ENCODE data around the gene COLEC12. TPM values are rescaled to one million over a fixed set of nuclear protein-coding genes. Genes with fewer than 3 reads are reported as not detected.

COLEC12 gene
- total RNA-seq, 1 donor from 2014 or later: not detected

DNA sequence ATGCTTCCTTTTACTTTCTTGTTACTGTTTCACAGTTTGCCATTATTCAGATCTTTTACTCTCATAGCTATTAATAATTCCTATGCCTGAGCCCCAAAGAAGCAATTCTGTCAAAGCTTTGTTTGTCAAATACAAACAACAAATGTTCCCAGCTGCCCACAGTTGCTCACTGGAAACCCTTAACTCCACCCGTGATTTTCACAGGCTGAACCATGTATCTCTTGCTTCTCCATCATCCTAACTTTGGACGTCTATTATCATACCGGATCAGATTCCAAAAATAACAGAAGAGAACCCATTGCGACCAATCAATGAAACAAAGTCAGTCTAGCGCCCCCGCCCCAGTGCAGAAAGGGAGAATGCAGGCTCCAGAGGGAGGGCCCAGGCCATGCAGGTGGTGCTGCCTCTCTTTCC, 24.2 kb downstream of the COLEC12 start:
- intact Hi-C loops (cut with micrococcal nuclease): loop anchor here (2.0 kb wide), 1 partner anchor 367 kb away; no protein-coding TSS in a partner anchor

DNA sequence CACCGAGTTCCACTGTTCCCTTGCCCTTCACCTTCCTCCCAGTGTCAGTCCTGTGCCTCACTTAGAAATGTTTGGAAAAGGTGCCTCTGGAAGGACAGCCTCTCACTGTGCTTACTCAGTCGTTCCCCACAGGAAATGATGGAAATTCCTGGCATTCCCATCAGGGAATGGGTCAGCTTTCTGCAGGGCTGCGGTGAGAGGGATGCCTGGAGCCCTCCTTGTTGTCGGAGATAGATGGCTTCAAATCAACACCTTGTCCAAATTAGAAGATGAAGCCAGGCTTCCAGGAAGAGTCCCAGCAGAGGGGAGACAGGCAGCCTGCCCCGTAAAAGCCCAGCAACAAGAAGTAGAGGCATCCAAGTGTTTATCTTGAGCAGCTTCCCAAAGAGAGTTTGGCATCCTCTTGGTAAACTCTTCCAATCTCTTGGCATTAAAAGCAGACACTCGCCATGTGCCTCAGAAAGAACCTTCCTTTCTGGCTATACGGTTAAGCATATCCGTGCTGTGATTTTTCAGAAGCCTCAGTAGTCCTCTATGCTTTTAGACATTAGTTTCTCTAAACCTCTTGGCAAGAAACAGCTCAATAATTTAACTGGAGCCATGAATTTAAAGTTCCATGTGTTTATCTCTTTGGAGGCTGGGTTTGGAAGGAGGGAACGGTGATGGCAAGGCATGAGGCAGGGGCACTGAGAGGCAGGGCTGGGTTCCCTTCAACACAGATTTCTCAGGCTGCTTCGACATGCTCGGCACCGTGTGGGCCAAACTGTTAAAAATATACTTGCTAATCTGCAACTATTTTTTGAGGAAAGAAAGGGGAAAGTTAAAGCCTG, 25.1 kb downstream of the COLEC12 start:
- intact Hi-C loops (cut with micrococcal nuclease): loop anchor here (2.0 kb wide), 1 partner anchor 367 kb away; no protein-coding TSS in a partner anchor

DNA sequence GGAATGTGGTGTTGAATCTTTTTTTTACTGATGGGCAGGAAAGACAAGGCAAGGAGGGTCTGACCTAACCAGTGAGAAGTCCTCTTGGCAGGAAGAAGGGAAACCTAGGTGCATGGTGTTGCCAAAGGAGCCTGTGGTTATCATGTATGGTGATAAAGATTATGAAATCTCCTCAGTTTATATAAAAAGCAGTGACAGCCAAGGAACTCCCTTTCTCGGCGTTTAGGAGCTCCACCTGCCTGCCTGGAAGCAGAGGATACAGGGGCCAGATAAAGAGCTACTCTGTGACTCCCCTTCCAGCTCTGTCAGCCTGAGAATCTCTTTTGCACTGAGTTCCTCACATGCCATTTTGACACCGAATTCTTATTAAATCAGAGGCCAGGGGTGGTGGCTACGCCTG, 26.1 kb downstream of the COLEC12 start:
- intact Hi-C loops (cut with micrococcal nuclease): no loop called here

- intact Hi-C loops (cut with micrococcal nuclease): no loop called here
These were observed 26.7 kb downstream of the COLEC12 start for GRCh38 chr18:473802-474201.

DNA sequence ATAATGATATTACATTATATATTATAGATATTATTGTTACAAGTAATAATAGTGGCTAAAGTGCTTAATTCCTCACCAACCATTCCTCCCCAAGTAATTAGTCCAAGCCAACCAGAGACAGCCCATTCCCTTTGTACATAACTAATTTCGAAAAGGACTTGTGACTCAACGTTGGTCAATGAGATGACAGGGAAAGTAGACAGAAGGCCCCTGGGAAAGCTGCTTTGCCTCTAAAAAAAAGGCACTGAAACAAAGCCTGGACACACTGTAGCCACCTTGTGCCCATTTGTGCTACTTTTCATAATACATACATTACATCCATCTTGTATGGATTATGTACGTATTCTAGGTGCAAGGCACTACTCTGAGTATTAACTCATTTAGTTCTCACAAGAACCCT, 28.8 kb downstream of the COLEC12 start:
- intact Hi-C loops (cut with micrococcal nuclease): no loop called here

DNA sequence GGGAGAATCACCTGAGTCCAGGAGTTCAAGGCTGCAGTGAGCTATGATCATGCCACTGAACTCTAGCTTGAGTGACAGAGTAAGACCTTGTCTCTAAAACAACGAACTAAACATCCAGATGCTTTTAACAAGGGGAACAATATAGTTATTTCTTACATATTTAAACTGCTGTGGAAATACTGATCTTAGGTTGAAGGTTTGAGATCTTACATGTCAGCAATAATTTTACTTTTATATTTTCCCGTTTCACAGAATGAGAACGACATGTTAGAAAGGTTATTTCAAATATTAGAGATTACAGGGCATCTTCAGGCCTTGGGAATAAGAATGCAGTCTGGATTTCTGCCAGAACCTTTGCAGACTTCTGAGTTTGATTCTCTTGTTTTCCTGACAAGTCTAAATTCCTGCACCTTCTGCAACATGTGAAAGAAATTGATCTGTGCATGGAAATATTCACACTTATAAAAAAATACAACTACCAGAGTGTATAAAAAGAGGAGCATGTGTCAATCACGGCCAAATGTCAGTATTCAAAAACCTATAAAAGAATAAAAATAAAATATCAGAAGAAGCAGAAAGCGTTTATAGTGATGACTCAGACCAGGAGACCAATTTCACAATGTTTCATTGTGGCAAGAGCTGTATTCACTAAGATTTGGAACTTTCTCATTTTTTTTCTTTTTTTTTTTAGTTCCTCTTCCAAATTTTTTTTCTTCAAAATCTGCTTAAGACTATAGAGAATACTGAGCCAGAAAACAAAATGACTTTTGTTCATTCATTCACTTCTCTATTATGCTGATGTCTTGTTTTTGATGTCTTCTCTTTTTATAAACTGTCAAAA, 29.6 kb downstream of the COLEC12 start:
- intact Hi-C loops (cut with micrococcal nuclease): no loop called here

DNA sequence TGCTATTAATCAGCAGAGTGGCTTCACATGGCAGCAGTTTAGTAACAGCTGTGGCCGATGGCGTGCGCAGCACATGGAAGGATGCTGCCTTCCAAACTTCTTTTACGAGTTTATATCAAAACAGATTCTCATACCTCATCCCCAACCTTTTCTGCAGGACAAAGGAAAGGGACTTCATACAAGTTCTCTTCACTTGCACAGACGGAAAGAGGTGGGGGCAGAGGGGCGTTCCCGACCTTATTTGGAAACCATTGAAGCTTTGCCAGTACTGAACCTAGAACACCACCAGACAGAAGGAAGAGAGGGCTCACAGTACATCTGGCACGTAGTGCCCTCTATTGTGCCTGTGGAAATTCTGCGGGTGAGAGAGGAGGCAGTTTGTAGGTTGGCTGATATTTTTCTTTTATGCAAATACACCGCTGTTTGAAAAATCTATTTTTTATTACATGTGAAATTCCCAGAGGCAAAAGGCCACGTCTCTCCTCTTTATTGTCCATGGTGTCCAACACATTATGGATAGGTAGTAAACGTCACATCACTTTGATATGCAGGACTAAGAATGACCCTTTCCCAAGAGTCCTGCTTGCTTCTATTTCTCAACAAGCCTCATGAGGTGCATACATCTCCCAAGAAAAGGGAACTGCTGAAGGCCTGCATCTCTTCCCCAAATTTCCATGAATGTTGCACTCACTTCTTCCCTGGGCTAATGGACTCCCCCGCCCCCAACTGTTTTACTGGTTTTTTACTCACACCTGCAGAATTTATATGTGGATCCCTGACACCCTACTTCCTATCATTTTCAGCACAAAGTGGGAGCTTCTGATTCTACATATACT, 31.3 kb downstream of the COLEC12 start:
- intact Hi-C loops (cut with micrococcal nuclease): no loop called here

- intact Hi-C loops (cut with micrococcal nuclease): no loop called here
These were observed 36.5 kb downstream of the COLEC12 start for GRCh38 chr18:463827-464541.

DNA sequence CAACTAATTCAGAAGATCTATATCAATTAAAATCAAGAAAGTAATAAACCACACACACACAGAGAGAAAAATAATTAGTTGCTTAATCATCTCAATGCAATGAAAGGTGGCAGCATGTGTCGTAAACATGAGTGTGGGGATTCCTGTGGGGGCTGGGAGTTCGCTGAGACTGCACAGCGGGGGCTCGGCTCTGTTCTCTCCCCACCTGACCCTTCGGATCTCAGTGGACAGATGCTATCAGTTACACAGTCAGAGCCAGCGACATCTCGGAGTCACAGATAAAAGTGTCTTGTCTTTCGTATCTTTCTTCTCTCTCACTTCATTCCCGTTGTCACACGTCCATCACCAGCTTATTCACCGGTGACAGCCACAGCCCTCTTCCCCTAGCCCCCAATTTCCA, 37.1 kb downstream of the COLEC12 start:
- intact Hi-C loops (cut with micrococcal nuclease): no loop called here

- intact Hi-C loops (cut with micrococcal nuclease): no loop called here
These were observed 38.7 kb downstream of the COLEC12 start for GRCh38 chr18:461762-462161.

DNA sequence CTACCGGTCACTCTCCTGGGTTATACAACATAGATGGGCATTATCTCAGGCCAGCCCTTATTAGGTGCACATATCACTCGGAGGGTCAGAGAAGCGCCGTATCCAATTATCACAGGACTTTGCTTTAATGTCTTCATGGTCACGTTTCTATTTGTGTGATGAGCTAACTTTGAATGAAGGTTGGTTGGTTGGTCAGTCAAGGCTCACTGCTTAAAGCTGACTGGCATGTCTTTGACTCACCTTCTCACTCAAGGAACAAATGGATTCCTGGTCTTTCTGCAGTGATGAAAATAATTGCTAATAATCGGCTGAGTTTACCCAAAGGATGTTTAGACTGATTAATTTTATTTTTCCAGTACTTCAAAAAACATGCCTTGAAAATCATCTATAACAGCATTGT, 39.7 kb downstream of the COLEC12 start:
- intact Hi-C loops (cut with micrococcal nuclease): no loop called here

DNA sequence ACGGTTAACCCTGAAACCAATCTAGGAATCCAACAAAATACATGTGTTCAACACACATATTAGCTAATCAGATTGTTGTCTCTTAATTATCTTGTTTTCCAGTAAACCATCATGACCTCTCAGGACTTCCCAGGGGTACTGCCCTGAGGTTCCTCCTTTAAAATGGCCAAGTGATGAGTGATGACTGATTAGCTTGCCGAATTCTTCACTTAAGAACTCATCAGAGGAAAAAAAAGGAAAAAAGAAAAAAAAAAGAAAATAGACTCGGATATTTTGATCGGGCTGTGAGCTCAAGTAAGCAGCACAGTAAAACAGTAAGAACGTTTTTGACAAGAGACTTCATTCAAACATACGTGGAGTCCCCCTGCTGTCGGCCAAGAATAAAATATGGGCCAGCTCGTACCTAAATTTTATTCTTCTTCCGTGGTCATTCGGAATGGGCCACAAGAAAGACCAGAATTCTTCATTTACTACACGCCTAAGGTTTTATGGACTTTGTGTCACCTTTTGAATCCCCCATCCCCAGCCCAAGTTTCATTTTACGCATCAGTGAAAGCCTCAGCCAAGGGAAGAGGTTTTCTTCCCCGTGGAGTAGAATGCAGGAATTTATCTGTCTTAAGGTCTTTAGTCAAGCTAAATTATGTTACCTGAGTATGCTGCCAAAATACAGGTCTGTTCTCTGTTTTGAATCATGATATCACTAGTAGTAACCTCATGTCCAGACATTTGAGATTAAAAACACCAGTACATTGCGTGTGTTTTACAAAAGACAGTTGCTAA, 40.5 kb downstream of the COLEC12 start:
- intact Hi-C loops (cut with micrococcal nuclease): no loop called here

DNA sequence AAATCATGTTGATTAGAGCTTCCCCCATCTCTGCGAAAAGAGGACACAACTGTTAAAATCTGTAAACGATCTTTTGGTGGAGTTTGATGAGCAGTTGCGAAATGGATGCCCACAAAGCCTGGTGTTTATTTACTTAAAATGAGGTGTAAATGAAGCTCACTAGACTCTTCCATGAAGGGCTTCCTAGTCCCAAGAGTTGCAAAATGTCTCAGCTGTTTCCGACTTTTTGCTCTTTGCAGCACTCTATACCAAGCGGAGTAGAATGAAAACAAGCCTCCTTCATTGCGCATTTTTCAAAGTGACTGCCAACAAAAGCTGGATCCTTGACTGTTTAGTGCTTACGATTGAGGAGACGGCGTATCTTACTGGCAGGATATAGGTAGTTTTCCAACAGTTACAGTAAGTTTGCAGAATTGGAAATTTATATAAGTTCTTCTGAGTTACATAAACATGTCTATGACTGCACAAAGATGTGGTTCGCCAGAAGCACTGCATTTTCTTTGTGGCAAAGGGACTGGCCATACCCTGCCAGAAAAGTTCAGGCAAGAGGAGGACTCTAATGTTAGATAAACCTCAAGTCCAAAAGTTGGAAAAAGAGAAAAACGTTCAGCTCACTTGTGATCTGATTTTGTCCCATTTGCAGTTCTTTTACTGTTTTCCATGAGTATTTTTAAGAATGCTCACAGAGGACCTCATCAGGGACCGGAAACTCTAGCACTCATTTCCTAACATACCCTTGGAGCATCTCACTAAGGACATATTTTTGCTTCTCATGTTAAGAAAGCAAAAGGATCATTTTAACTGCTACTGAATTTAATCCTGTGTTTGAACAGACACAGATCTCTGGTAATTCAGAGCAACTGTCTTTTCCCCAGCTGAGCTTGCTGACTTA, 42.7 kb downstream of the COLEC12 start:
- intact Hi-C loops (cut with micrococcal nuclease): no loop called here

- intact Hi-C loops (cut with micrococcal nuclease): no loop called here
These were observed 43.4 kb downstream of the COLEC12 start for GRCh38 chr18:457140-457519.

DNA sequence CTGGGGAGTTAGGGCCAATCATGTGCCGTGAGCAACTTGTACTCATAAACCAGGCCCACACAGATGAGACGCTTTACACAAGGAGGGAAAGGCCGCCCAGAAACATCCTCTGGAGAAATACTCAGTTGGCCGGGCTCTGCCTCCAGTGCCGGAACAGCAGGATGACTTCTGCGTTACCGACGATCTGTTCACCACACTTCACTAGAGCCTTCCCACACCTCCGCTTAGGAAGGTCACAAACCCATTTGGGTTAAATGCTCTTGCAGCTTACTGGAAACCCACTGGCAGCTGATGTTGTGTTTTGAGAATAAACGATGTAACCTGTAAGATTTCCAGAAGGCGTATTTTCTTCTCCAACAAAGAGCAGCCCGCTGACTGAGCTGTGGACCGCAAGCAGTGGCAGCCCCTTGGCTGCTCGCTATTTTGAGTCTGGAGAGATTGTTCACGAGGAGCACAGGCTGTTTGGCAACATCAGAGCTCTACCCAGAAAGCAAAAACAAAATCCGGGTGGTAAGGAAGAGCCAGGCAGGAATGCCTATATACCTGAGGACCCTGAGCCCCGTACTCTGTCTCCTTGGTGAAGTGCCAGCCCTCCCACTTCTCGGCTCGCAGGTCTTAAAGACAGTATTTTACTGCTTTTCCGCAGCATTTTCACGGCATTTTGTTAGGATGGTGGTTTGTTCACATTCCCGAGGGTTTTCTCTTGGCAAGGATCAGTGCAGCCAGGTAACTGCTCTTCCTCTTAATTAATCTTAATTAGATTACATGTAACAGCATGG, 44.0 kb downstream of the COLEC12 start:
- intact Hi-C loops (cut with micrococcal nuclease): no loop called here

GRCh38 chr18:453400-453799, 47.1 kb downstream of the COLEC12 start:
- intact Hi-C loops (cut with micrococcal nuclease): no loop called here

DNA sequence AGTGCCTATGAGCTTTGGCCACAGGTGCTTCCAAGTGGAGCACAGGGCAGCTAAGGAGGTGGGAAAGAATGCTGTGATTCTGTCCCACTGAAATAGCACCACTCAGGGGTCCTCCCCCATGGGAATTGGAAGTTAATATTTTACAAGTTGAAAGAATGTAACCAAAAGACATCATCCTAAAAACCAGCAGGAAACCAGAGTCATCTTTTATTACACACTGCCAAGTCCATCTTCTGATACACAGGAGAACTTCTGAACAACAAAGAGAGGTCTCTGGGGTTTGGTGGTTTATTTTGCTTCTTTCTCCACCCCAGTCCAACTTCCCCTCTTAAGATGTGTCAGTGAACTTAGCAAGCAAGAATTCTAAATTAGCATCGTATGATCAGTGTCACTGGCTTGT, 47.7 kb downstream of the COLEC12 start:
- intact Hi-C loops (cut with micrococcal nuclease): no loop called here

GRCh38 chr18:449374-449773, 51.1 kb downstream of the COLEC12 start:
- intact Hi-C loops (cut with micrococcal nuclease): no loop called here
